ENCODE measurements around the gene IGFL3.

The IGFL3 gene

DNA sequence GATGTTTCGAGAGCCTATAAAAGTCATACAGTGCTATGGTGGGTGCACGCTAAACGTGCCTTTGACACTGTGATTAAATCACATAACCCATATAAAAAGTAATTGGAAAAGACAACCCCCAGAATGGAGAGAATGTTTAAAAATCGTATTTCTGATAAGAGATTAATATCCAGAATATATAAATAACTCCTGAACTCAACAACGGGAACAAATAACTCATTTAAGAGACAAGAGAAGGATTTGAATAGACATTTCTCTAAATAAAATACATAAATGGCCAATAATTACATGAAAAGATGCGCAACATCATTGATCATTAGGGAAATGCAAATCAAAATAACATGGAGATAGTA, 46.7 kb downstream of the IGFL3 start:
- H3K27ac Mint-ChIP-seq = no peak overlapping the region
- H3K9me3 Mint-ChIP-seq = no peaks in the 10 kb centered on the region
- intact Hi-C loops (cut with micrococcal nuclease) = loop anchor here (1.0 to 2.0 kb wide), 2 partner anchors 48 to 187 kb away; no protein-coding TSS in a partner anchor
- peaks cover 80% of the 10 kb centered on the region for H3K27me3 Mint-ChIP-seq
- H3K4me3 Mint-ChIP-seq = no peak overlapping the region
- no peaks in the 10 kb centered on the region for H3K36me3 Mint-ChIP-seq (ENCODE audit: low read depth)
- H3K4me1 Mint-ChIP-seq (ENCODE audit: low read depth) = peaks cover 17% of the 10 kb centered on the region

DNA sequence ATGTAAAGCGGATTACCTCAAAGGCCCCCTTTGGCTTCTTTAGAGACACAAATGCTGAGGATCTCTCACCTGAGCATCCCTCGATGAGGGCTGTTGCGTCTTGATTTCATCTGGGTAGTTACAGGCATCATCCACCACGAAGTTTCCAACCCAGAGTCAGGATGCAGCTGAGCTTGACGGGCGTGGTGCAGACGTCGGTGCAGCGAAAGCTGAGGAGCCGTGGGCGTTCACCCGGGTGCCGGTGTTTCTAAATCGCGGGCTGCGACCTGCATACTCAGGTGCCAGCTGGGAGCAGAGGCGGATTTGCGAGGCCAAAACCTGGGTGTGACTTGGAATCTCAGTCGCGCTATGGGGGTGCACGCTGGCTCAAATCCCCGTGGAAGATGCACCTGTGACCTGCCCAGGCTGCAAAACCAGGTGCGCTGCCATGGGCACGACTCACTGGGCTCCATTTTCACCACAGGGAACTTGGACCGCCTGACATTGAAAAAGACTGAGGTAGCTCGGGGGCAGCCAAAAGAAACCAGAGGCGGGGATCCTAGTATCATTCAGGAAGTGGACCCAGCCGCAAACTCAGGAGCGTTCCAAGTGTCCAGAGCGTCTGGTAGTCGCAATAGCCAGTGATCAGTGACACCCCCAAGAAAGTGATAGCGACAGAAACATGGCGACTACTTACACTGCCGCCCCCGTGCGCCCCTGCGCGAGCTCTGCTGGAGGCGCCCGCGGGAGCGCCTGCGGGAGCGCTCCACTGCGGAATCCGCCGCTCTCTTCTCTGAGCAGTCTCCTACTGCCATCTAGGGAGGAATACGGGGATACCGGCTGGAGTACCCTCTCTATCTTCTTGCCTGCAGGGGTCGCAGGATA, 47.3 kb downstream of the IGFL3 start:
- Mint-ChIP-seq H3K4me1 (ENCODE audit: low read depth) (peaks cover 22% of the 10 kb centered on the region), H3K9me3 (no peaks in the 10 kb centered on the region), H3K27me3 (peaks cover 80% of the 10 kb centered on the region), H3K27ac (no peak overlapping the region), H3K36me3 (ENCODE audit: low read depth) (no peaks in the 10 kb centered on the region), H3K4me3 (peak overlapping the region; percentile 45)
- intact Hi-C loops (cut with micrococcal nuclease) = loop anchor here (1.0 kb wide), 1 partner anchor 48 kb away; no protein-coding TSS in a partner anchor

GRCh38 chr19:46076031-46076880, 48.2 kb downstream of the IGFL3 start:
- H3K4me3 Mint-ChIP-seq = no peak overlapping the region
- H3K36me3 Mint-ChIP-seq (ENCODE audit: low read depth) = no peaks in the 10 kb centered on the region
- intact Hi-C loops (cut with micrococcal nuclease) = no loop called here
- H3K27me3 Mint-ChIP-seq = peaks cover 77% of the 10 kb centered on the region
- peaks cover 22% of the 10 kb centered on the region for H3K4me1 Mint-ChIP-seq (ENCODE audit: low read depth)
- H3K27ac Mint-ChIP-seq = no peak overlapping the region
- H3K9me3 Mint-ChIP-seq = no peaks in the 10 kb centered on the region

DNA sequence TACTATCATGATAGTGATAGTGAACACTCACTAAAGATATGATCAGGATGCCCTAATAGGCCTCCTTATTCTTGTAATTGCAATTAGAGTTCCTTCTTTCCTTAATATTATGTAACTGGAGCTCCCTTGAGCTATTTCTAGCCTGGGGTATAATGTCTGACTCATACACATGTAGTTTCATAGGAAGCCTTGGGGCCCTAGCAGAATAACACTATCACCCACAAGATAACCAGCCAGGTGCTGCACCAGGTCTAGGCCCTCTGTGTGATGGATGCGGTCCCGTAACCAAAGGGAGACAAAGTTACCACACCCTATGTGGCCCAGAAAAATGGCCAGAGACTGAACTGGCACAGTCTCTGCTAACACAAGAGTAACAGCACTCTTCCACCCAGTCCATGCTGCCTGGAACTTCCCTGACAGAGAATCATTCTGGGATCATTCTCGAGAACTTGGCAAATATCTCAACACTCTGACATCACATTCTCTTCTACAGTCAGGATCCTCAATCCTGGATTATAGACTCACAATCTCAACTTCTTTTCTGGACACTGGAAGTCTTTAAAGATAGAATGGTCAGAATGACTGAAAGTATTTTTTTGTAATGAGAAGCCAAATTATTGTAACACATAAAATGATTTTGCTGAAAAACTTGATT, 51.1 kb downstream of the IGFL3 start:
- Mint-ChIP-seq H3K27me3 (peaks cover 74% of the 10 kb centered on the region), H3K4me1 (ENCODE audit: low read depth) (peaks cover 28% of the 10 kb centered on the region), H3K36me3 (ENCODE audit: low read depth) (no peaks in the 10 kb centered on the region), H3K27ac (no peak overlapping the region), H3K9me3 (no peaks in the 10 kb centered on the region), H3K4me3 (no peak overlapping the region)
- intact Hi-C loops (cut with micrococcal nuclease) = no loop called here

Measured in dendritic cell treated with granulocyte-macrophage colony-stimulating factor and Interleukin-4, amounts not matched to agents 40 ng/mL and 50 ng/mL, for 4 days (primary cell).